ENCODE measurements around the gene SPINT3. TPM values are rescaled to one million over a fixed set of nuclear protein-coding genes. Genes with fewer than 3 reads are reported as not detected.

Gene SPINT3
- total RNA-seq (not detected), polyA plus RNA-seq (not detected)
- long read RNA-seq, donor 1 = 0 reads
- long read RNA-seq, donor 2 = 0 reads
- long read RNA-seq, donor 3 = 0 reads

- DNase-seq (no peak), ATAC-seq (no peak)
- Histone ChIP-seq H3K27ac (no peak within 1 kb of the TSS), H3K4me1 (no peaks in the 10 kb centered on the region), H3K36me3 (no peaks in the 10 kb centered on the region), H3K9me3 (no peaks in the 10 kb centered on the region), H3K27me3 (peaks cover 0 to 23% (median 8%) of the 10 kb centered on the region in 9 donors), H3K4me3 (no peak within 1 kb of the TSS)
- 44 to 65% (median 61%) methylated on average over 5 of the region's 5 CpGs for WGBS, 4 donors
- TF ChIP-seq POLR2A (IDR thresholded peaks at IDR 0.05) (no peak), CTCF (IDR thresholded peaks at IDR 0.05) (no peak)
- intact Hi-C loops (cut with DNase I) = no loop called here
Measured at GRCh38 chr20:45515147-45515913, at the start of gene SPINT3. Gene SPINT3, minus strand, starts transcription at chr20:45515622. Its CDS starts 14 bp downstream, at chr20:45515608.

GRCh38 chr20:45564760-45565276 lies 49.4 kb upstream of the SPINT3 start:
- H3K4me1 ChIP-seq = no peaks in the 10 kb centered on the region
- no peak for DNase-seq
- no peak for TF ChIP-seq CTCF (IDR thresholded peaks at IDR 0.05)
- TF ChIP-seq POLR2A (IDR thresholded peaks at IDR 0.05) = no peak
- H3K27ac ChIP-seq = no peak overlapping the region
- ATAC-seq = no peak
- H3K9me3 ChIP-seq = peaks cover 0 to 4% (median 0%) of the 10 kb centered on the region in 12 donors
- no peaks in the 10 kb centered on the region for H3K36me3 ChIP-seq
- intact Hi-C loops (cut with DNase I) = no loop called here
- H3K27me3 ChIP-seq = peaks cover 0 to 23% (median 0%) of the 10 kb centered on the region in 9 donors
- 76 to 88% (median 85%) methylated on average over 2 of the region's 2 CpGs for WGBS, 4 donors
- H3K4me3 ChIP-seq = no peak overlapping the region

- H3K27ac ChIP-seq = no peak overlapping the region
- ATAC-seq = no peak
- intact Hi-C loops (cut with DNase I) = no loop called here
- TF ChIP-seq CTCF (IDR thresholded peaks at IDR 0.05) (no peak), POLR2A (IDR thresholded peaks at IDR 0.05) (no peak)
- peaks cover 0 to 6% (median 2%) of the 10 kb centered on the region in 9 donors for H3K27me3 ChIP-seq
- no peaks in the 10 kb centered on the region for H3K4me1 ChIP-seq
- no peaks in the 10 kb centered on the region for H3K36me3 ChIP-seq
- H3K9me3 ChIP-seq = peaks cover 0 to 3% (median 0%) of the 10 kb centered on the region in 12 donors
- H3K4me3 ChIP-seq = no peak overlapping the region
- 76 to 89% (median 82%) methylated on average over 1 of the region's 1 CpG for WGBS, 4 donors
- no peak for DNase-seq
Measured at GRCh38 chr20:45555198-45555597, 39.8 kb upstream of the SPINT3 start.

GRCh38 chr20:45552456-45552855 lies 37.0 kb upstream of the SPINT3 start:
- Histone ChIP-seq H3K36me3 (no peaks in the 10 kb centered on the region), H3K4me1 (no peaks in the 10 kb centered on the region), H3K27ac (no peak overlapping the region), H3K27me3 (peaks cover 0 to 8% (median 0%) of the 10 kb centered on the region in 9 donors), H3K4me3 (no peak overlapping the region), H3K9me3 (peaks cover 0 to 3% (median 0%) of the 10 kb centered on the region in 12 donors)
- no peak for DNase-seq
- intact Hi-C loops (cut with DNase I) = no loop called here
- TF ChIP-seq CTCF (IDR thresholded peaks at IDR 0.05) = no peak
- no peak for TF ChIP-seq POLR2A (IDR thresholded peaks at IDR 0.05)
- ATAC-seq = no peak
- 56 to 81% (median 71%) methylated on average over 2 of the region's 2 CpGs for WGBS, 4 donors
